Measurements from ENCODE around the gene ITPKB. TPM values are rescaled to one million over a fixed set of nuclear protein-coding genes. Genes with fewer than 3 reads are reported as not detected.
"Not testable (repeated sequence)": the region's sequence is repeated elsewhere in the genome, so short reads cannot be mapped to it uniquely, and the experiment has no call there.

Gene ITPKB
- total RNA-seq, 2 donors from 2014 or later, result 13.8 to 18.3 TPM

GRCh38 chr1:226607821-226608220, 131.3 kb downstream of the ITPKB start:
- no peak for DNase-seq
- intact Hi-C loops (cut with DNase I), result loop anchor here in 1 of 2 donors (2.0 to 5.0 kb wide), 2 partner anchors 61 to 186 kb away; no protein-coding TSS in a partner anchor
- ATAC-seq, result no peak

- intact Hi-C loops (cut with DNase I), result loop anchor here in 1 of 2 donors (5.0 kb wide), 1 partner anchor 185 kb away; no protein-coding TSS in a partner anchor
- DNase-seq (no peak), ATAC-seq (no peak)
Observed at GRCh38 chr1:226607268-226607660, 131.8 kb downstream of the ITPKB start.

GRCh38 chr1:226606311-226607267, 132.5 kb downstream of the ITPKB start:
- intact Hi-C loops (cut with DNase I), result loop anchor here in 1 of 2 donors (5.0 kb wide), 1 partner anchor 184 kb away; no protein-coding TSS in a partner anchor
- DNase-seq (no peak), ATAC-seq (no peak)

GRCh38 chr1:226605318-226605950, 133.6 kb downstream of the ITPKB start:
- intact Hi-C loops (cut with DNase I), result loop anchor here in 1 of 2 donors (5.0 kb wide), 1 partner anchor 183 kb away; no protein-coding TSS in a partner anchor
- ATAC-seq (no peak), DNase-seq (no peak)

GRCh38 chr1:226604560-226605317, 134.3 kb downstream of the ITPKB start:
- intact Hi-C loops (cut with DNase I), result loop anchor here in 1 of 2 donors (5.0 kb wide), 1 partner anchor 182 kb away; no protein-coding TSS in a partner anchor
- no peak for ATAC-seq
- no peak for DNase-seq

GRCh38 chr1:226603858-226604559, 135.1 kb downstream of the ITPKB start:
- DNase-seq (no peak), ATAC-seq (no peak)
- intact Hi-C loops (cut with DNase I), result no loop called here

GRCh38 chr1:226603022-226603857, 135.8 kb downstream of the ITPKB start:
- DNase-seq (peak; percentile 68), ATAC-seq (peak; percentile 66 to 67)
- intact Hi-C loops (cut with DNase I), result no loop called here

GRCh38 chr1:226602186-226603021, 136.7 kb downstream of the ITPKB start:
- peak; percentile 66 for DNase-seq
- intact Hi-C loops (cut with DNase I), result no loop called here
- peak; percentile 42 to 76 for ATAC-seq

- no peak for DNase-seq
- intact Hi-C loops (cut with DNase I), result no loop called here
- no peak for ATAC-seq
Observed at GRCh38 chr1:226601456-226601855, 137.6 kb downstream of the ITPKB start.

- no peak for ATAC-seq
- intact Hi-C loops (cut with DNase I), result no loop called here
- DNase-seq, result no peak
Observed at GRCh38 chr1:226600254-226600653, 138.8 kb downstream of the ITPKB start.

- ATAC-seq (no peak), DNase-seq (no peak)
- intact Hi-C loops (cut with DNase I), result no loop called here
Observed at GRCh38 chr1:226599636-226600238, 139.3 kb downstream of the ITPKB start.

- ATAC-seq; DNase-seq; intact Hi-C loops (cut with DNase I): not testable (repeated sequence)
Observed at GRCh38 chr1:226598955-226599354, 140.1 kb downstream of the ITPKB start.

GRCh38 chr1:226598455-226598849, 140.6 kb downstream of the ITPKB start:
- no peak for ATAC-seq
- no peak for DNase-seq
- intact Hi-C loops (cut with DNase I), result no loop called here

- ATAC-seq (no peak), DNase-seq (no peak)
- intact Hi-C loops (cut with DNase I), result no loop called here
Observed at GRCh38 chr1:226597616-226598454, 141.2 kb downstream of the ITPKB start.

GRCh38 chr1:226596531-226597165, 142.4 kb downstream of the ITPKB start:
- intact Hi-C loops (cut with DNase I), result no loop called here
- ATAC-seq, result no peak
- no peak for DNase-seq

All from left cardiac atrium (tissue), 4 donors.